ENCODE data around the gene LPP.

LPP gene

DNA sequence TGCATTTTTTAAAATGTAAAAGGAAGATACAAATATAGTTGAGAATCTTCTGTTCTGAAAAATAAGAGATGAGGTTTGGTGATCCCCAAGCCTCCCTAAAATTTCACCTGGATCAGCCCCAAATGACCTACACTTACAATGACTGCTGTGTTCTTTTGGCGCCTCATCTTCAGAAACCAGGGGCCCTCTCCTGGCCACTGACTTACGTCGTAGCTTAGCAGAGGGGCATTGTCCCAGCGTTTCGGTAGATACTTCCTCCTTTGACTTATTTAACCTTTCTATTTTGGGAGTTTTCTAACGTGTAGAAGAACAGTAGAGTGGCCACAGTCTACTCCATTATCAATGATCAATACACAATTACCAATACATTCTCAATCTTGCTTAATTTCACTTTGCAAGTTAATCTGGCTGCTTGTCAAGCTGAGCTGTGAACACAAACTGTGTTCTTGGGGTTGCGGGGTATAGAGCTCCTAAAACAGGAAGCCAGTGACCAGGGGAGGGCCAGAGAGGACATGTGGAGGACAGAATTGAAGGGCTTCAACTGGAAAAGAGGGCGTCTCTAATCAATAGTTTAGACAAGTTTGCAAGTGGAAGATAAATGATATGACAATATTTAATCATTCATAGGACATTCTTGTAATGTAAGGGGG, 419.5 kb downstream of the LPP start:
- DNase-seq, result no peak

DNA sequence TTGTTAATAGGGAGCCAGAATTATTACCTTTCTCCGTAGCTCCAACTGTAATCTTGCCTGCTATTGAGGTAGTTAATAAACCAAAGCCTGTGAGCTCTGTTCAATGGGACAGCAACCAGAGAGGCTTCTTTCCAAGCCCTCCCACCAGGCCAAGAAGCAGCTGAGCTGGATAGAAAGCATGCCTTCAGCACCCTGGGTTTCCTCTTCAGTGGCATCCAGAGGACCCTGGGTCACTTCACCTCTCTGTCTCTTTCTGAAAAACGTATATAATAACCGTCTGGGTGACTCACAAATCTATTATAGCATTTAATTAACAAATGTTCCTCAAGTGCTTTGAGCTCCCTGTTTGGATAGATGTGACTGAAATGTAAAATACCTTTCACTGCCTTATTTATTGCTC, 420.0 kb downstream of the LPP start:
- no peak for DNase-seq

DNA sequence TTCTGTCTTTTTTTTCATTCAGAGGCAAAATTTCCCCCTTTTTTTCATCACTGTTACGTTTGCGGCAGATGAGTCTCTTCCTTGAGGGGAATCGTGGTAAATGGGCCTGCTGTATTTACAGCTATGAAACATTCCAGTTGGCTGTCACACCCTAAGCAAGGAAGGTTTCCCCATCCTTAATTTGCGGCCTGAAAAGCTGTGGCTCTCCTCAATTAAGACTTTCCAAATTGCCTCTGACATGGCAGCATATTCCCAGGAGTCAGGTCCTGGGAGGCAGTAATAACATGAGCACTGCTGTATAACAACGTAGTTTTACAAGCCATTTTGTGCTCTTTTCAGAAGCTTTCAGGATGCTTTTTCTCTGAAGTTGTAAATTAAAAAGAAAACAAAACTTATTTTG, 420.9 kb downstream of the LPP start:
- DNase-seq, result no peak

DNA sequence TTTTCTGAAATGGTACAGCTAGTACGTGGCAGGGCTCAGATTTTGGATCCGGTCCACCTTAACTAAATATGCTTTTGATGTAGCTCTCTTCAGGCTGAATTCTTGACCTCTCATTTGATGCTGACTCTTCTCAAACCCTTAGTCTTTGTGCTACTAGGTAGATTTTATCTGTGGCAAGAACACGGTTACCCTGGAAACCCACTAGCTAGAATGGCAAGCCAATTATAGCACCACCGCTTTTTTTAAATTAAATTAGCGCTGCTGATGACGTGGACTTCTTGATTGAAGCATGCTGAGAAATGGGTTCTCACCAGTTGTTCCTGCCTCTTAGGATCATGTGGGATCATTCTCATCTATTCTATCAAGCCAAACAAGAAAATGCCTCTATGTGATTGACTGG, 421.5 kb downstream of the LPP start:
- no peak for DNase-seq

DNA sequence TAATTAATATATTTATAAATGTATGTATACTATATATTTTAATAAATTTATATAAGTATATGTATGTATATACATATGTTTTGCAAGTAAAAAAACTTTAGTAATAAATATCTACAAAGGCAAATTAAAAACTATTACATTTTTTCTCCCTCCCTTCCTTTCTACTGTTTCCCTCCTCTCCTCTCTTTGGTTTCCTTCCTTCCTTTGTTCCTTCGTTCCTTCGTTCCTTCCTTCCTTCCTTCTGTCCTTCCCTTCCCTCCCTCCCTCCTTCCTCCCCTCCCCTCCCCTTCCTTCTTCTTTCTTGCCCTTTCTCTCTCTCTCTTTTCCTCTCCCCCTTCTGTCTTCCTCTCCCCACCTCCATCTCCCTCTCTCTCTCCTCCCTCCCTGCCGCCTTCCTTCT, 423.6 kb downstream of the LPP start:
- DNase-seq, result no peak

DNA sequence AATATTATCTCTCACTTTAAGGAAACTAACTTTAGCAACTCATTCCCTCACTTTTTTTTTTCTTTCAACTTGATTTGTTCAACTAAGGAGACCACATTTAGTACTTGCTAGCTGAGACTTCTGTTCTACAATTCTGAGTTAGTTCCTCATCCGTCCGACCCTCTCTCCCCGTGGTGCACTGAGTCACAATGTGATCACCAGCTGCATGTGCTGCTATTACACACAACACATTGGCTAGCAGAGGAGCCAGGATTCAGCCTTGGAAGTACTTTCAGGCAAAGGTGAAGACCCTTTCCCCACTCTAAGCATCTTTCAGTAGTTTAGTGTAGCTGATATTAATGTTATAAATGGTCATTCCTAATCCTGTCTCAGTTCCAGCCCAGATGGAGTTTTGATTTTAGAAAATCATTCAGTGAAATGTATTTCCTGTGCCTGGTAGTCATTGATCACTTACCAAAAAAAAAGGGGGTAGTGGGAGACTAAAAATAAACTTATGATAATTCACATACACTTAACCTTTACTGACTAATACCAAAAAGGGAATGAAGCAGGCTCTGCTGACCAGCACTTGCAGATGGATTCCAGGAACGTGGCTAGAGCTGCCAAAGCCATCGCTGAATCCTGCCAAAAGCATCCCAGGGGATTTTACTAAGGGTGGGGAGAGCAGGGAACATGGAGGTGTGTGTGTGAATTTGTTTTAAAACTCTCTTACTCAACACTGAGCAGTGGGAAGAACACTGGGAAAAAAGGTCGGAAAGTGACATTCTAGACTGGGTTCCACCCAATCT, 424.8 kb downstream of the LPP start:
- no peak for DNase-seq

DNA sequence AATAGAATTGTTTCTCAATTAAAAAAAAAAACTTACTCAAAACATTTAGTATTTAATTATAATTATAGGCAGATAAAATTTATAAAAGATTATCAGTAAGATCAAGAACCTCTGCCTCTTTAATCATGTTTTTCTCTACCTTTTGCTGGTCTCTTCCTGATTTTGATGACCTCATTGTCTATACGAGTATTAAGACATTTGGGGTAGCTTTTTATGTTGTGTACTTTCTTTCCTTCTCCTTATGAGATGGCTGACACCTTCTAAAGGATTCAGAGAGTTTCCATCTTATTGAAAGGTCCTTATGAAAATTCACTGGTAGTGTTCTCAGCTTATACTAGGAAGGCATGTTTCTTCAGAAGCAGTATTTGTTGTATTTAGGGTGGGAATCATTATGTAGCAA, 426.3 kb downstream of the LPP start:
- DNase-seq, result no peak

DNA sequence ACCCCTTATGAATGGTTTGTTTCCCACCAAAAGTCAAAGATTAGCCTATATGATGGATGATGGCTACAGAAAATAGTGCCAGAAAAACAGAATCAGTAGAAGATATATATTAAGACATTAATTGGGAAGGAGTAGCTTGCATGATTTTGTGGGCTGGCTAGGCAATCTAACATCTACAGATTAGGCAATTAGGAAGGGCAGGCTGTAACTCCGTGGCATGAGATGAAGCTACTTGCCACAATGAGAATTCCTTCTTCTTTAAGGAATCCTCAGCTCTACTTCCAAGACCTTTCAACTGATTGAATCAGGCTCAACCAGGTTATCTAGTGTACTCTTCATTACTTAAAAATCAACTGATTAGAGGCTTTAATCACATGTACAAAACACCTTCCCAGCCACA, 426.7 kb downstream of the LPP start:
- no peak for DNase-seq

DNA sequence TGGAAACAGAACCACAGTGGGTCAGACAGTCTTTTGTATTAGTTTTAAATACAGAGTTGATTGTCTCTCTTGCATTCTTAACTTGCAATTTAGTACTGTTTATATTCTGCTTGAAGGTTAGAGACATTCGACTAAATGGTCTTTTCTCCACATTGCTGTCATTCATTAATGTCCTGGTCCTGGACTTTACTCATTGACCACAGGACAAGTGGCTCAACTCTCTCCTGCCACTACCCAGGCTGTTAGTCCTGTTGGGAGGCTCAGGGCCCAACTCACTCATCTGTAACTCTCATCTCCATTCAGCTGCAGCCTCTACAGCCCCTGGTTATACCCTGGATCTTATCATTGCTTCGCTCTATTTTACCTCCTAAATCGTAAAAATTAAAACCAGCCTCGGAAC, 427.4 kb downstream of the LPP start:
- no peak for DNase-seq

DNA sequence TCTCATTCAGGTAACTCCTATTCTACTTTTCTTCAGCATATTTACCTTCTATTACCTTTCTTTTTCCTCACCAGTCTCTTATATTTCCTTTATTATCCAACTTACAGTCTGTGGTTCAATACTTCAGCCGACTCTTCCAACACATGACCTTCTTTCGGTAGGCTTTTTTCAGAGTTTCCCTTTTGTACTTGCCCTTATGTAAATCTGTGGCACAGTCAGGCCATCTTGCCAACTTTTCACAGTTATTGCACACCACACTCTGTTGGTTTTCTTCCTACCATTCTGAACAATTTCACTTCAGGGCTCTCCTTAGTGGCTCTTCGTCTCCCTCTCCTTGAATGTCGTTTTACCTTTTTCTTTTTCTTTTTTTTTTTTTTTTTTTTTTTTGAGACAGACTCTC, 427.8 kb downstream of the LPP start:
- no peak for DNase-seq

DNA sequence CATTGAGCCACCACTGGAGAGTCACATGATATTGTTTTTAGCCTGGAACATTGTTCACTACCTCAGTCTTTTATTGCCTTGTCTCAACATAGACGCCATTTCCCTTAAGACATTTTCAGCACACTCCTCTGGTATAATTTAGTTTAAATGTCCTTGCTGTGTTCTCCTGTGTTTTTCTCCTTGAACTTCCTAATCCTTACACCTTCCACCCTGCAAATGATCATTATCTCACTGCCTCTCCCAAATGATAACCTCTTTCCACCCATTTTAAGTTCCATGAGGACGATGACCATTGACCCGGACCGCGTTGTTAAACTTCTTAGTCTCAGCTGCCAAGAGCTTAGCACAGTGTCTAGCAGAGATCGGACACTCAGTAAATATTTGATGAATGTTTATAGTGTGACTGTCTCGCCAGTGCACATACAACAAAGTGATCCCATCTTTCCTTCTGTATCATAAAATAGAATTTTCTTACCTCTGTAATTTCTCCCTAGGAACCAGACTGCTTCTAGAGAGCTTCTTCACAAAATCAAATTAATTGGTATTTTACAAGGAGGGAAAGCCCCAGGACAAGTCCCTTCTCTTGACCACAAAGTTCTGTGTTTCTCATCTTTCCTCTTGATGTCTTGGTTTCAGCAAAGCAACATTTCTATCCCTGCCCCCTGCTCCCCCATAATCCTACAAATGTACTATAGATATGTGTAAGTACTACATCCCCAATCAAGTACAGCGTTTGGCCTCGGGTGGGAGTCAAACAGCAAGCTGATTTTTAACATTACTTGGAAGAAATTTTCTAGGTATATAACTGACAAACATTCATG, 429.6 kb downstream of the LPP start:
- no peak for DNase-seq

DNA sequence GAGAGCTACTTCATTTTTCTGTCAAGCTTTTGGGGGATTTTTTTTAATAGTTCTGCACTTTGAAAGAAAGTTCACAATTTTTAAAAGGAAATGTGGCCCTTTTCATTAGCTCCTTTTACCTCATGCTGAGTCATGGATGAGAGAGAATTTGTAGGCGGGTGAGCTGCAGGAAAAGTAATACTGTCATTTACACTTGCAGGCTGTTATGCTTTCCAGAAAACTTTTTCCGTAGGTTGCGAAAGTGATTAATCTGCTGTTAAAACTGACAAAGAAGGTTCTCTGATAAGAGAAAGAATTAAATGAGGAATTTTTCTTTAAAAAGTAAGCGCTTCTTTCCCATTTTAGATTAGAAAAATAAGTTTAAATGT, 430.2 kb downstream of the LPP start:
- DNase-seq, result no peak

DNA sequence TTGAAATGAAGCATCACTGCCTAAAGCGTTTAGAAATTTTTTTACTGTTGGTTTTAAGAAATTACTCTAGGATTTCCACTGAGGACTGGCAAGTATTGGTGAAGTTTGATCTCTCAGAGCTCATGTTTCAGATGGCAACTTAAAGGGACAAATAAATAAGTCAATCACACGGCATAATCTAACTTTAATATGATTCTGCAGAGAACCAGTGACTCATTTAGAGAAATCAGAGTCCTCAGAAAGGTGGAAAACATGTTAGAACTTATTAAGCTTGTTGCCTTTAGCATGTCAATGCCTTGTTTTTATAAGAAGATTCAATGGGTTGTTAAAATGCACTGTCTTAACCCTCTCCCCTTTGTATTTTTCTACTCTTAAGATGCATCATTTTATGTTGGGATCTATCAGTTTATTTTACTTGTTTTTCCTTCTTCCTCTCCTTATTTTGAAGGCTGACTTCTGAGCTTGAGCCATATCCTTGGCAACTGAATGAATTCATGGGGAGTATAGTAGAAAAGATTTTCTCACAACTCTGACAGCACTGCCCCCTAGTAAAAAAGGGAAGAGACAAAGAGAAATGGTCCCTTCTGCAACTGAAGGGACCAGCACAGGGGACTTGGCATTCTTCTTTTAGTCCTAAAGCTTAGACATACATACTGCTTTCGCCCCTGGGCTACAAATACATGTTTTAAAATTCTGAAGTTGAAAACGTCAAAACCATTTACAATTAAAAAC, 431.2 kb downstream of the LPP start:
- DNase-seq, result no peak

DNA sequence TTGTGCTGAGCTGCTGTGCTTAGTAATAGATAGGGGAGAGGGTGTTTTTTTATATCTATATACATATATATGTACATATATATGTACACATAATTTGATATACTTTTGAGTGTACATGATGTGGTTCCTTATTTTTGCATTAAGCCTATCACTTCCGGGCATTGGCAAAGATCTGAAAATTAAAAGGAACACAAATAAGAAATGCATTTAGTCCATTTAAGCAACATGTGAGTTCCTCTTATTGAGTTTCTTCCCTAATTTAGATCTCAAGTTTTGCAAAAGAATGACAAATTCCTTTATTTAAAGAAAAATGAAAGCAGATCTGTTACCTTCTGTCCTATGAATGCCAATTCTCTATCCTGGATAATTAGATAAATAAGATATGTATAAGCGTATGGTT, 435.1 kb downstream of the LPP start:
- DNase-seq, result no peak

DNA sequence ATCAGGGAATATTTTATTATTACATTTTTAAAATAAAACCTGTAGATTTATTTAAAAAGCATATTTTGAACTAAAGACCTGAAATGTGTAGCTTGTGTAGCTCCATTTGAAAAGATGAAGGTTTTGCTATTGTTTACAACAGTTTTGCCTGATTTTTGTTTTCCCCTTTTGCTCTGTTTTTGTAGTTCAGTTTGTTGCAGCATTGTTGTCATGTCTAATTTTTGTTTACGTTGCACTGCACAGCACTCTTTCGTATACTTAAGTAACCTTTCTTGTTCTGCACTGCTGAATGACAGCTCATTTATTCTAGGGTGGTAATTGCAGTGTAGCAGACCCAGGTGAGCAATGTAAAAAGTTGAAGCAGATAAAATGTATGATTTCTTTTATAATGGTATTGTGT, 435.8 kb downstream of the LPP start:
- DNase-seq, result no peak

DNA sequence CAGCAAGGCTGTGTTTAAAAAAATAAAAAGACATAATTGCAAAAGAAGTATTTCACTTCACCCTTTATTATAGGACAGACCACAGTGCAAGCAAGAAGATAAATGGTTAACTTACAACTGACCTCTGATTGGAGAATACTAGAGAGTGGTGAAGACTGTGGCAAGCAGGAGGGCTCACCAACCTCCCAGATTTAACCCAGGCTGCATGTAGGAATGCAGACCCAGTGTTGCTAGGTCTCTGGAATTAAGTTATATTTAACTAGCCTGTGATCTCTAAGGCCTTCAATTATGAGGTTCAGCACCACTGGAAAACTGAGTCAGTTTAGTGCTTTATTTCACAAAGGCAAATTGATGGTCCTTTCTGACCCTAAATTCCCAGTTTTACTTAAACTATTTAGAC, 436.6 kb downstream of the LPP start:
- no peak for DNase-seq

DNA sequence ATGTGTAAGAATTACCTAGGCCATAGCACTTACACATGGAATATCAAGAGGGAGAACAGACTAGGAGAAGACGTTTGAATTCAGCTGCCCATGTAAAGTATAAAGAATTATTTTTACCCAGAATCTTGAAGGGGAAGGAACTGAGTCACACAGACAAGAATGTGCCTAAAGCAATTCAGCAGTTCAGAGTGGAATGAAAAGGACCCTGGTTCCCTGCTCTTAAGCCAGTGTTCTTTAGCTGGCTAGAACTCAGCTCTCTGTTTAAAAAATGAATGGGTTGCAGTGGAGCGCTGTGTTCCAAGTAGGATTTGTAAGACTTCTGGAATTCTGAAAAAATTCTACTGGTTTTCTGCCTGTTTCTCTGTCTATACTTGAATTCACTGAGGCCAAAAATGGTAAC, 440.2 kb downstream of the LPP start:
- no peak for DNase-seq

DNA sequence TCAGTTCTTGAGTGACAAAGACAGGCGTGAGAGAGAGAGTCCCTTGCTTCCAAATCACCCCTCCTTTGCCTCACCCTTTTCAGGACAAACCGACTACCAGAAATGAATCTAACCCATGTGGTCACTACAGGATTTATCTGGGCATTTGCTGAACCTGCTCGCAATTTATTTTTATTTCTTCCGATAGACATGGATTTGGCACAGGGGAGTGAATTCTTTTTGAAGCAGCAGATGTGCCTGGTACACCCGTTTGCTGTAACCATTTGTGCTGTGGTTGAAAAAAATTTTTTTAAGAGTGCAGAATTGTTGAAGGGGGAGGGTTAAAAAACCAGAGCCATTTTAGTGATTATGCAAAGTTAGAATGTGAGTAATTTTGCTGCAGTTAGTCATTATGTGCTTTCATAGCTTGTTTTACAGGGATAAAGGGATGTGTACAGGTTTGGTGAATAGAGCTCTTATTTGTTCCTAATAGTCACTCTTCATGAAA, 442.0 kb downstream of the LPP start:
- DNase-seq, result no peak

DNA sequence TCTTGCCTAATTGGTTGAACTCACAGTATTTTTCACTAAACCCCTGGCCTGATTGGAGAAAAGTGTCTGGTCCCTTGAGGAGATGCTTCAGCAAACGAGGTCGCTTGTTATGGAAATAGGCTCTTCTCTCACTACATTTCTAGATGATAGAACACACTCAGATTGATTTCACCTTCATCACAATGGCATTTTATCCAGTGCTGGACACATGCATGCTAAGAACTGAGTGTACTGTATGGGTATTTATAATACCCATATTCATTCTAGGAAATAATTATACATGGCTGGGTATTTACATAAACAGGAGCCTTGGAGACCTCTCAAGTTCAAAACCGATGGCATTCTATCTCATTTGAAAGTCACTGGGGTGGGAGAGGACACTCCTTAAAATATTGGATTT, 444.9 kb downstream of the LPP start:
- no peak for DNase-seq

DNA sequence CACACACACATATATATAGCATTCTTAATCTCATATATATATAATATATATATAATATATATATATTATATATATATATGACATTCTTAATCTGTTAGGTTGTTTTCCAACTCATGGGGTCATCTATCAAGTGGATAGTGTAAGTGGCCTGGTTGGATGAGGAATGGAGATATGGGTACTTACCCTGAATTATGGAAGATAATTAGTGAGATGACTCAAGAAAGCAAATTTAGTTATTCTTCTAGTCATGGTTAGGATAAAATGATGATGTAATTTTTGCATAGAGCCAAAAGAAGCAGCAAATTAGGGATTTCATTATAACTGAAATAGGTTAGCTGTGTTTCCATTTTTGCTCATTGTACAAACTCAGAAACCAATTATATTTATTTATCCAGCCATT, 448.2 kb downstream of the LPP start:
- no peak for DNase-seq

DNA sequence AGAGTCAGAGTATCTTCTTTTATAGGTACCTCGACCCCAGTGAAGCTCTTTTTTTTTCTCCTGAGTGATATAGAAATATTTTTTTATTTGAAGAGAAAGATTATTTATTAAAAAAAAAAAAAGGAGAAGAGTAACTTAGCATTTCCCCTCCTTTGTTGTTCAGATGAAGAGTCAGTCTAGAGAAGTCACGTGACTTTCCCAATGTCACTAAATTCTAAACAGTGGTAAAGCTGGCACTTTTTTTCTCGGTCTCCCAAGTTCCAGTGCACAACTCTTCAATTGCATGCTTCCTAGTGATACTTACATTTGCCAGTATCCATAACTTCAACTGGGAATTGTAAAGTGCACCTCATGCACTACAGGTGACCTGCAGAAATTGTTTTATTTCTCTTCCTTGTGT, 448.7 kb downstream of the LPP start:
- DNase-seq, result no peak

DNA sequence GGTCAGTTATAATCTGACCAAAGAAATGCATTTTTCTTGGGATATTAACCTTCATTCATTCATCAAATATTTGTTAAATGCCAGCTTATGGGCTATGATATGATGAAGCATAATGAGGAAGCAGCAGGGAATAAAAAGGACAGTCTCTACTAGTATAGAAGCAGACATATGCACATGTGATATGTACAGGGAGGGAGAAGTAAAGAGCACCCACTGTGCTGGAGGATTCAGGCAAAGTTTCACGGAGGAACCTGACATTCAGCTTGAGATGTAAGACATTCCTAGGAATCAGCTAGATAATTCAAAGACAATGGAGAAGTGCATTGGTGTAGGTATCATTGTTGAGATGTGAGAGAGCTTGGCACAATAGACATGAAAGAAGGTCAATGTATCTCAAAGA, 450.7 kb downstream of the LPP start:
- DNase-seq, result no peak

DNA sequence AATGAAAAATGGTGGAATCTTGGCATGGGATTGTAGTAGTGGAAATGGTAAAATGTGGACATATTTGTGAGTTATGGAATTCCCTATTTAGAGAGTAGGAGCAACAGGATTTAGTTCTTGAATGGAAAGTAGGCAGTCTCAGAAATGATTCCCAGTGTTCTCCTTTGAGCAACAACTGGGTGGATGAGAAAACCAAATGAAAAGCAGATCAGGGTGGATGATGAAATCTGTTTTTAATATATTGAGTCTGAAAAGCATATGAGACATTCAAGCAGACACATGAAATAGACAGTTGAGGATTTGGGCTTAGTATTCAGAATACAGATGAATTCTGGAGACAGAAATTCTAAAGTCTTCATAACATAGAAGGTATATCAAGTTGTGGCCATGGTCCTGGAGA, 451.3 kb downstream of the LPP start:
- no peak for DNase-seq

Measured in KG1 (cell line).